Epithelial cell of esophagus (primary cell): ENCODE data around the gene RMND5B.
A peak's percentile ranks its signal among the peaks of the same experiment; 100 is the strongest.

Experiments used
- DNase-seq: peaks from one replicate; pipeline ENCODE4 v3.0.0; 2010; ENCODE audit warnings: low read depth
- H3K4me3 ChIP-seq: 2 replicates; pipeline ENCODE4 v1.5.1; 2011; ENCODE audit warnings: mild to moderate bottlenecking, low read length, control low read depth
- TF ChIP-seq, protein P1 (sequence below): IDR thresholded peaks from 2 replicates; pipeline ENCODE4 v1.5.1; 2011; ENCODE audit warnings: low read depth, mild to moderate bottlenecking, low read length, control low read depth, inconsistent platforms; ENCODE audit not compliant: insufficient read depth; ENCODE audit errors: missing control alignments

RMND5B gene

DNA sequence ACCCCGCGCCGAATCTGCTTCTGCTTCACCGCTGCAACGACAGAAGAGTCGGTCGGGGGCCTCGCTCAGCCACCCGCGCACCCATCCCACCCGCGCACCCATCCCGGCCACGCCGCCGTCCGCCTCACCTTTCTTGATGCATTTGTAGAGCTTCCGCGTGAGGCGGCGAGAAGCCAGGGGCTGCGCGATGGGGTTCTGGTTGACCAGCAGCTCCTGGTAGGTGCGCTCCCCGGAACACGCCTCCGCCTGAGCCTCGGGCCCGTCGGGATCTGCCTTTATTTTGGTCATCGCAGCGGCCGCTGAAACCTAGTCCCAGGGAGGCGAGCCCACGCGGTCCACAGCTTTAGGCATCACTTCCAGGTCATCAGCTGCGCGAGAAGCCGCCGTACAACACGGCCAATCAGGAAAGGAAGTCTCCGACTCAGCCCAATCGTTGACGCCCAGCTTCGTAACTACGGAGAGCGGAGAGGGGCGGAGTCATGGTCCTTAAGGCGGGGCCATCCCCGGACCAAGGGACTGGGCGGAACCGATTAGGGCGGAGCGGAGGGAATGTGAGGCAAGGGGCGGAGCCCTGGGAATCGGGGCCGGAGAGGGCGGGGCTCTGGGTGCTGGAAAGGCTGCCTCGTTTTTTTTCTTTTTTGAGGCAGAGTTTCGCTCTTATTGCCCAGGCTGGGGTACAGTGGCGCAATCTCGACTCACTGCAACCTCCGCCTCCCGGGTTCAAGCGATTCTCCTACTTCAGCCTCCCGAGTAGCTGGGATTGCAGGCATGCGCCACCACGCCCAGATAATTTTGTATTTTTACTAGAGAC is 22.9 kb downstream of the RMND5B start, which contains the start of gene NHP2:
Gene NHP2, minus strand, starts transcription at position 356 of the 811 bp plus-strand sequence. Its CDS starts 68 bp downstream, at position 288.
- DNase-seq = peak; percentile 100
- TF ChIP-seq, protein P1, sequence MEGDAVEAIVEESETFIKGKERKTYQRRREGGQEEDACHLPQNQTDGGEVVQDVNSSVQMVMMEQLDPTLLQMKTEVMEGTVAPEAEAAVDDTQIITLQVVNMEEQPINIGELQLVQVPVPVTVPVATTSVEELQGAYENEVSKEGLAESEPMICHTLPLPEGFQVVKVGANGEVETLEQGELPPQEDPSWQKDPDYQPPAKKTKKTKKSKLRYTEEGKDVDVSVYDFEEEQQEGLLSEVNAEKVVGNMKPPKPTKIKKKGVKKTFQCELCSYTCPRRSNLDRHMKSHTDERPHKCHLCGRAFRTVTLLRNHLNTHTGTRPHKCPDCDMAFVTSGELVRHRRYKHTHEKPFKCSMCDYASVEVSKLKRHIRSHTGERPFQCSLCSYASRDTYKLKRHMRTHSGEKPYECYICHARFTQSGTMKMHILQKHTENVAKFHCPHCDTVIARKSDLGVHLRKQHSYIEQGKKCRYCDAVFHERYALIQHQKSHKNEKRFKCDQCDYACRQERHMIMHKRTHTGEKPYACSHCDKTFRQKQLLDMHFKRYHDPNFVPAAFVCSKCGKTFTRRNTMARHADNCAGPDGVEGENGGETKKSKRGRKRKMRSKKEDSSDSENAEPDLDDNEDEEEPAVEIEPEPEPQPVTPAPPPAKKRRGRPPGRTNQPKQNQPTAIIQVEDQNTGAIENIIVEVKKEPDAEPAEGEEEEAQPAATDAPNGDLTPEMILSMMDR = no peak
- peak within 1 kb of the TSS; percentile 69 for H3K4me3 ChIP-seq

- H3K4me3 ChIP-seq = no peak overlapping the region
- TF ChIP-seq, protein P1 = no peak
- DNase-seq = no peak
These were observed 24.3 kb downstream of the RMND5B start for GRCh38 chr5:178155065-178155464.

GRCh38 chr5:178160176-178160575 is 29.4 kb downstream of the RMND5B start:
- TF ChIP-seq, protein P1 = no peak
- DNase-seq = no peak

GRCh38 chr5:178162481-178162880 is 31.7 kb downstream of the RMND5B start:
- TF ChIP-seq, protein P1 = no peak
- H3K4me3 ChIP-seq = no peak overlapping the region
- DNase-seq = no peak

More at GRCh38 chr5:178160176-178160575, 29.4 kb downstream of the RMND5B start:
- no peak overlapping the region for H3K4me3 ChIP-seq

GRCh38 chr5:178163772-178164735 is 33.2 kb downstream of the RMND5B start:
- peak; percentile 74 for DNase-seq
- H3K4me3 ChIP-seq = no peak overlapping the region
- TF ChIP-seq, protein P1 = peak; percentile 94

DNA sequence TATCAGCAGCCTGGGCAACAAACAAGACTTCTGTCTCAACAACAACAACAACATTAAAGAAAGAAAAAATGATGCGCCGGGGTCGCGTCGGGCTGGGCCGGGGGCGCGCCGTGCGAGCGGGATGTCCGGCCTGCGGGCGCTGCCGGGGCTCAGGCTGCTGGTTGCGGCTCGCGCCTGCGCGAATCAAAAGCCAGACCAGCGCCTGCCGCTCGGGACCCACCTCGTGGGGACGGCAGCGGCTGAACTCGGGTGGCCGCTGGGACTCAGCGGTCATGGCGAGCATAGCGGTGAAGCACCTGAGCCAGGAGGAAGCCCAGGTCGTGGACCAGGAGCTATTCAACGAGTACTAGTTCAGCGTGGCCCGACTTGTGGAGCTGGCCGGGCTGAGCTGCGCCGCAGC is 34.8 kb downstream of the RMND5B start:
- no peak overlapping the region for H3K4me3 ChIP-seq
- TF ChIP-seq, protein P1 = no peak
- DNase-seq = no peak
